COLO668 (cell line): ENCODE measurements around the gene ZNF132.
A peak's percentile ranks its signal among the peaks of the same experiment; 100 is the strongest.
"Not testable (repeated sequence)": the region's sequence is repeated elsewhere in the genome, so short reads cannot be mapped to it uniquely, and the experiment has no call there.

ENCODE experiments used
- DNase-seq: peaks from one replicate; lab custom pipeline; 2025; ENCODE audit not compliant: unreplicated experiment; lab: John Stamatoyannopoulos, UW

ZNF132 gene

DNA sequence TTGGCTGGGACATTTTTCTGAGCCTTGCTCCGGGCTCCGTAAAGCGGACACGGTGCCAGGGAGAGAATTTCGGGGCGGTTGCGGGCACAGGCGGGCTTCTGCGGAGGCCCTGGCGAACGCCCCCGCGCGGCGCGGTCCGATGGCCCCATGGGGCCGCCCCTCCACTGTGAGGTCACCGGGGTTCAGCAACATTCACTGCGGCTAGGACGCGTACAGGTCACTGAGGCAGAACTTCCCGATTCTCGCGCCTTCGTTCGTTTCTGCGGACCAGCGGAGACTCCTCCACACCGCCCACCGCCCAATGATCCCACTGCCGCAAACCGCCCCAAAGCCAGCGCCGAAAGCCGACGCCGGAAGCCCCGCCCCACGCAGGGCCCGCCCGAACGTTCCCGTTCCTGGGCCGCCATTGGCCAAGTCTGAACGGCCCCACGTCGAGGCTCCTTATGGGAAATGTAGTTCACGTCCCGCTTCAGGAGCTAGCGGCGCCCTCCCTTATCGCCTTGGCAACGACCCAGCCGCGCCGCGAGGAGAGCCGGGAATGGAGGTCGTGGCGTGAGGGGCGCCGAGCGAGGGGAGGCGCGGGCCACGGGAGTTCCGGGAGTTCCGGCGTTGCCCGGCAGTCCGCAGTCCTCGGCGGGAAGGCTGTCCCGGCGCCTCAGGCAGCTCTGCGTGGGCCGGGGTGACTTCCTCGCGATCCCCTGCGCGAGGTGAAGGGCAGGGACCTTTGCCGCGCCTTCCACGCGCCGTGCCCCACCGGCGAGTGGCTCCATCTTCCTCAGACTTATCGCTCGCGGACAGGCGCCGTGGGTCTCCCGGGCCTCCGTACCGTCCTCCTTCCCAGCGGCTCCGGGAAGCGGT lies 31.6 kb downstream of the ZNF132 start, which contains the start of gene ZNF584:
Gene ZNF584 (plus strand): TSS at position 498 of the 858 bp plus-strand sequence. CDS start 499 bp downstream, outside the sequence.
- DNase-seq: peak; percentile 93

DNA sequence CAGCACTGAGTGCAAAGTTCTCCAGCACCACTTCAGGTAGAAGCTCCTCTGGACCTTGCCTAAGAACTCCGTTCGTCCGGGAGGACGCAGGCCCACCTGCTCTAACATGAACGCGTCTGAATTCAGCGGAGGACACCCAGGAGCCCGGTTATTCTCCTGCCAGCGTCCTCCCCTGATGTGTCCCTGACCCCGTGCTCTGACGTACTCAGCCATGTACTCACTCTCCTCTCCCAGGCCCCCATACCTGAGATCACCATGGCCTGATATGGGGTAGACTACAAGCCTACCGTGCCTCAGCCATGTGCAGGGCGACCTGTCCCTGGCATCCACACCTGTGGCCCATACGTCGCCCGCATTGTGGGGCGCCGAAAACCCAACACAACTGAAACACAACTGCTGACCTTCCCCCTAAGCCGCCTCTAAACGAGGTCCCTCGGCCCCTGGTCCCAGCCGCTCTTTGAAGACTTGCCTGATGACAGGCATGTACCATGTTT lies 32.2 kb downstream of the ZNF132 start:
- peak; percentile 36 for DNase-seq

- DNase-seq: no peak
These were observed 32.9 kb downstream of the ZNF132 start for GRCh38 chr19:58406818-58407657.

- not testable (repeated sequence) for DNase-seq
These were observed 36.0 kb downstream of the ZNF132 start for GRCh38 chr19:58403920-58404478.

DNA sequence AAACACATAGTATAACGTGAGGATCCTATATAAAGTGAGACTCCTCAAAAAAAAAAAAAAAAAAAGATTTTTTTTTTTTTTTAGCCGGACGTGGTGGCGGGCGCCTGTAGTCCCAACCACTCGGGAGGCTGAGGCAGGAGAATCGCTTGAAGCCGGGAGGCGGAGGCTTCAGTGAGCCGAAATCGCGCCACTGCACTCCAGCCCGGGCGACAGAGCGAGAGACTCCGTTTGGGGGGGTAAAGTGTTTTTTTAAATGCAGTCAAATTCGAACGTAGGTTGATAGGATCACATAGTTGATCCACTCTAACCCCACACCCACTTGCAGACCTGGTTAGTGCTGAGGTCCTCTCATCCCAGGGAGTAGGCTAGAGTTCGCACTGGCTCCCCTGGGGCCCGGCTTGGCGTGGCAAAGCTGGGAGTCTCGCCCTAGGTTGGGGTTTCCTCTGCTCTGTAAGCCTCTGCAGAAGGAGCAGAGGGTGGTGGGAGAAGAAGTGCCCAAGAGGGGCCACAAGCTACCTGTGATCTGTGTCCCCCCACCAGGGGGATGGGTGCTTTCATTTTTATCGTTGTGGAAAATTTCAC lies 38.0 kb downstream of the ZNF132 start:
- no peak for DNase-seq

DNA sequence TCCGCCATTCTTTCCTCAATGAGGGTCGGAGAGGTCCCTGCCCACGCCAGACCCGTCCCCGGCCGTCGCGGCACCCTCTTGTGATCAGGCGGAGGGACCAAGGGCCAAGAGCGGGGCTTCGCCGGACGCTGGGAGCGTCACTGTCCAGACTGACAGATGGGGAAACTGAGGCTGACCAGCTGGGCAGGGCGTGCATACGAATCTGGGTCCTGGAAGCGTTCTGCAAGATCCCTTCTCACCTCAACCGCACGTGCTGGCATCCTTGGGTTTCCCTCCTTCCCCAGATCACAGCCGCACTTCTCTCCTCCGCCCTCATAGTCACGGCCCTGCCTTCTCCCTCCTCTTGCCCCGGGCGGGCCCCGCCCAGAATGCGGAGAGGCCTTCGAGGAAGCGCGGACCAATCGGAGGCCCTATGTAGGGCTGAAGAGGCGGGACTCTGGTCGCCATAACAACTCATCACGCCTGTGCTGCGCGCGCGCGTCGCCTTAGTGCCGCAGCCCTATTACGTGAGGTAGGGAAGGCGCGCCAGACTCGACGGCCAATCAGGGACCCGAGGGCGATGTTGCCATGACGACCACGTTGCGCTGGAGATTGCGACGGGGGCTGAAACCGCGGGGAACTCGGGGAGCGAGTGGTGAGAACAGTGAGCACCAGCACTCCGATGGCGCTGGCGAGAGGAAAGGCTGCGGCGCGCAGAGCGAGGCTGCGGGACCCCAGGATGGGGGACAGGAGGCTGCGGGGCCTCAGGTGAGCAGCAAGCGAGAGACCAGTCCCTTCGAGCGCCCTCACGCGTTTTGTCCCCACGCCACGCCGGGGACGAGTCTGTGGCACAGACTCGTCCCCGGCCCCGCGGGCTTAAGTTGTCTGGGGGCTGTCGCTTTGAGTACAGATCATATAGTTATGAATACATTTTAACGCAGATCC lies 38.8 kb downstream of the ZNF132 start:
- DNase-seq: peak; percentile 100

- no peak for DNase-seq
These were observed 39.5 kb downstream of the ZNF132 start for GRCh38 chr19:58400316-58400915.

DNA sequence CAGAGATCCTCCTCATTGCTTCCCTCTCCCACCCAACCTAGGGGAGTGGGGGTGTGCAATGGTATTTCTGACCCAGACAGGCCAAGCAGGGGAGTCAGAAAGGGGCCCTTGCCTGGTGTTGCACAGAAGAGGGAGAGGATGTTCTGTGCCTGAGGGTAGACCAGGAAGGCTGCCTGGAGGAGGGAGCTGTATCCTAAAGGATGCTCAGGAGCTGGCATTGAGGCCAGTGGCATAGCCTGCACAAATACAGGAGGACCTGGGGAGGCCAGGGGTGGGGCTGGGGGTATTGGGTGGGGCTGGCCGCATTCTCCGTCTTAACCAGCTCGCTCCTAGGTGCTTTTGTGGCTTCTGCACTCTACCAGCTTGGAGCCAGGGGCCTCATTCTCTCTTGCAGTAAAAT lies 40.0 kb downstream of the ZNF132 start:
- DNase-seq: no peak

GRCh38 chr19:58398545-58398944 lies 41.4 kb downstream of the ZNF132 start:
- no peak for DNase-seq

DNA sequence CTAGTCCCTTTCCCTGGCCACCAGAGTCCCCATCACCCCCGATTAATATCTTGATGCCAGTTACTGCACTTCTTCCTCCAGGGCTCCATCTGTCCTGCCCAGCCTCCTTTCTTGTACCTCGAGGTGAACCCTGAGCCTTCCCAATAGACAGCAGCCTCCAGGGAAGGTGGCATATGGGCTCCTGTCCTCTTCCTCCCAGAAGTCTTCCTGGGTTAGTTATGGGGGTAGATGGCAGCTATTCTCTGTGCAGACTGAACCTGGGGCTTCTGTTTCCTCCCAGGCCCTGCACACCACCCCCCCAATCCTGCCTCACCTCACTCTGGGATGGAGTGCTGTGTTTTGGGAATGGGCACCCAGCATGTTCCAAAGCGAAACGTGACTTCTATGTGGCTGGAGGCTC lies 41.9 kb downstream of the ZNF132 start:
- DNase-seq: no peak

DNA sequence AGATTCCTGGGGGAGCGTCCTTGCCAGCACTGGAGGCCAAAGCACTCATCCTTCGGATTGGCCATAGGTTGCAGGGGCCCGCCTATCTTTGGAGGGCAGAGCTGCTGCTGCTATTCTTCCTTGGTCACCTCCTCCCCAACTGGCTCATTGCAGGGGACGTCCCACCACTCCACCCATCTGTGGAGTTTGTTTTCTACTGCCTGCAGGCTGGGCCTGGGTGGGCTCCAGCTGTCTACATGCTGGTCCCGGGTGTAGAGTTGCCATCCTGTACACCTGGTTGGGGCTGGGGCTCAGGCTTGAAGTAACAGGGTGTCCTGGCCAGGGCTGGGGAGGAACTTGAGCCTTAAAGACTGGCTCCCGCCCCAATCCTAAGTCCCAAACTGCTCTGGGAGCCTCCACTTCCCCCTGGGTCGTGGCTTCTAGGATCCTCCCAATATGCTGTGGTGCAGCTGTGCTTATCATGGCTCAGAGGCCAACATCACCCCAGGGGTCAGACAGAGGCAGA lies 42.4 kb downstream of the ZNF132 start:
- DNase-seq: no peak

DNA sequence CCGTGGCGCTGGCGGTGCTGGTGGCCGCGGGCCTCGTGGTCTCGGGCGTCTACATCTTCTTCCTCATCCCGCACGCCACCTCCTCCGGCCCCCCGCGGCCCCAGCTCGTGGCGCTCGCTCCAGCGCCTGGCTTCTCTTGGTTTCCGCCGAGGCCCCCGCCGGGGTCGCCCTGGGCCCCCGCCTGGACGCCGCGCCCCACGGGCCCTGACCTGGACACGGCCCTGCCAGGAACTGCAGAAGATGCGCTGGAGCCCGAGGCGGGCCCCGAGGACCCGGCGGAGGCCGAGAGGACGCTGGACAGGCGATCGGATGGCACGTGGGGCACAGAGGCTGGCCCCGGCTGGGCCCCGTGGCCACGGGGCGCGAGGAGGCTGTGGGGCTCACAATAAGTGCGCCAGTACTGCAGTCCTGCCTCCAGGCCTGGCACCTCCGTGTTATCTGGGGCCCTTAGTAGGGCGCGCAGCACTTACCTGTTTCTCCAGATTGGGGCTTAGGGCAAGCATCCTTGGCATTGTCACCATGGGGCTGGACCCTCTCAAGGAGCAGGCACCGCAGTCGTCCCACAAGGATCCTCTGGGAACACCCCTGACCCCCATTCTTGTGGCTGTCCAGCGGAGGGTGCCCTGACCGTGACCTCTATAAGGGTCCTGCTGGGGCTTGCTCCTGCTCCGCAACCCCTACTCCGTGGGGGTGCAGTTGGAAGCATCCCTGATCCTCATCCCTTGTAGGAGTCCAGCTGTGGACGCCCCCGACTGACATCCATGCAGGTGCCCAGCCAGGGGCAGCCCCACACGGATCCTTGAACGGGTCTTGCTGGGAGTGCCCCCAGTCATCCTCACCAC lies 43.0 kb downstream of the ZNF132 start:
- no peak for DNase-seq

DNA sequence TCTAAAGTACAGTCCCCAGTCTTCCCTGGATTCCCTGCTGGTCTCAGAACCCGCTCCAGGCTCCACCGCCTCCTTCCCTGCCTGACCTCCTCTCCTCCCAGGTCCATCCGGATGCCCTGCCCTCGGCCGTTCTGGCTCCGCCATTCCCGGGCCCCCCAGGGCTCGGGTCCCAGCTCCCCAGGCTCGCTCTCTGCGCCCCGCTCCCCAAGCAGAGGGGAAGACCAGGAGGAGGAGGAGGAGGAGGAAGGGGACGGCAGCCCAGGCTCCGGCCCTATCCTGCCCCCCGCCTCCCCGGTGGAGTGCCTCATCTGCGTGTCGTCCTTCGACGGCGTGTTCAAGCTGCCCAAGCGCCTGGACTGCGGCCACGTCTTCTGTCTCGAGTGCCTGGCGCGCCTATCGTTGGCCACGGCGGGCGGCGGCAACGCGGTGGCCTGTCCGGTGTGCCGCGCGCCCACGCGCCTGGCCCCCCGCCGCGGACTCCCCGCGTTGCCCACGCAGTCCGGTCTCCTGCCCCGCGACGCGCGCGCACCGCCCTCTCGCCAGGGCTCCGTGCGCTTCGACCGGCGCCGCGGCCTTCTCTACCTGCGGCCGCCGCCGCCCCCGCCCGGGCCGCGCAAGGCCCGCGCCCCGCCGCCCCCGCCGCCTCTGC lies 43.9 kb downstream of the ZNF132 start:
- peak; percentile 41 for DNase-seq

GRCh38 chr19:58395220-58395978 lies 44.6 kb downstream of the ZNF132 start, which contains the start of gene RNF225:
RNF225 (plus strand) TSS chr19:58395656; CDS start chr19:58396090, 434 bp downstream.
- DNase-seq: peak; percentile 56

DNA sequence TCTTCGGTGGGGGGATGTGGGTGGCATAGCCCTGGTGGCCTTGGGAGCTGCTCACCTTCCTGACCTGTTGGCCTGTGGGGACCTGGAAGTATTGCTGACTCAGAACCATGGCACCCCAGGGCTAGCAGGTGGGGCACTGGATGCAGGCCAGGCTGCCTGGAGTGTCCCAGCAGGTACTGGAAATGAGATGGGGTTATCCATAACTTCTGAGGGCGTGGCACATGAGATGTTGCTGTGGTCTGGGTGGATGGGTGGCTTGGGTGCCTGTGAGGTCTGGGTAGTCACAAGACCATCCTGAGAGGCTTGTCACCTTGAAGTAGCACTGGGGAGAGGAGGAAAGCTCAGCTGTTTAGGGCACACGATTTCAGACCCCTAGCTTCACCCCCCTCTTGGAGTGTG lies 45.1 kb downstream of the ZNF132 start:
- DNase-seq: no peak

DNA sequence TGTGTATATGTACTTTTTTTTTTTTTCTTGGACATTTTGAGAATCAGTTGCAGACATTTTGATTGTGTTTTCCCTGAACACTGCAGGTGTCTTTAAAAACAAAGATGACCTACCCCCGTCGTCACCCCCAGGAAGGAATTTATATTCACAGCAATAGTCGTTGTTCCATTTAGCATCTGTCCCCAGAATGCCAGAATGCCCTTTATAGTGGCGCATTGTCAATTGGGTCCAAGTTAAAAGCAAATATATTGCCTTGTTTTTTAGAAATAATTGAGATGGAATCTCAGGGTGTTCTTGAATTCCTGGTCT lies 46.3 kb downstream of the ZNF132 start:
- DNase-seq: no peak
